Activated naive CD4-positive, alpha-beta T cell treated with anti-CD3 and anti-CD28 coated beads, Interleukin-2, amount 50 U/mL, for 16 hours (primary cell): ENCODE data around the gene GABRA5.
"Not testable (repeated sequence)": the region's sequence is repeated elsewhere in the genome, so short reads cannot be mapped to it uniquely, and the experiment has no call there.

ENCODE experiments used
- DNase-seq: peaks from one replicate; pipeline ENCODE4 v3.0.0-alpha.2; 2020

The GABRA5 gene

GRCh38 chr15:26879706-26880105 is 12.8 kb downstream of the GABRA5 start:
- DNase-seq: no peak

GRCh38 chr15:26882112-26882511 is 15.2 kb downstream of the GABRA5 start:
- no peak for DNase-seq

- no peak for DNase-seq
Observed at GRCh38 chr15:26882616-26883365, 15.9 kb downstream of the GABRA5 start.

GRCh38 chr15:26883466-26883865 is 16.6 kb downstream of the GABRA5 start:
- DNase-seq: no peak

GRCh38 chr15:26886566-26886965 is 19.7 kb downstream of the GABRA5 start:
- no peak for DNase-seq

- no peak for DNase-seq
Observed at GRCh38 chr15:26887926-26888666, 21.2 kb downstream of the GABRA5 start.

- no peak for DNase-seq
Observed at GRCh38 chr15:26888761-26889160, 21.9 kb downstream of the GABRA5 start.

- DNase-seq: peak; percentile 30
Observed at GRCh38 chr15:26889298-26889898, 22.5 kb downstream of the GABRA5 start.

- DNase-seq: no peak
Observed at GRCh38 chr15:26890451-26890850, 23.6 kb downstream of the GABRA5 start.

- DNase-seq: no peak
Observed at GRCh38 chr15:26890988-26891387, 24.1 kb downstream of the GABRA5 start.

GRCh38 chr15:26891448-26892181 is 24.8 kb downstream of the GABRA5 start:
- DNase-seq: no peak

- DNase-seq: no peak
Observed at GRCh38 chr15:26892182-26892518, 25.3 kb downstream of the GABRA5 start.

GRCh38 chr15:26892678-26893077 is 25.8 kb downstream of the GABRA5 start:
- no peak for DNase-seq

- no peak for DNase-seq
Observed at GRCh38 chr15:26893351-26894065, 26.6 kb downstream of the GABRA5 start.

GRCh38 chr15:26894181-26894580 is 27.3 kb downstream of the GABRA5 start:
- DNase-seq: no peak

- DNase-seq: not testable (repeated sequence)
Observed at GRCh38 chr15:26895346-26895745, 28.5 kb downstream of the GABRA5 start.

GRCh38 chr15:26899658-26900057 is 32.8 kb downstream of the GABRA5 start:
- no peak for DNase-seq

- no peak for DNase-seq
Observed at GRCh38 chr15:26901041-26901440, 34.2 kb downstream of the GABRA5 start.

GRCh38 chr15:26910715-26911114 is 43.9 kb downstream of the GABRA5 start:
- DNase-seq: no peak

GRCh38 chr15:26921433-26921832 is 54.6 kb downstream of the GABRA5 start:
- no peak for DNase-seq

- no peak for DNase-seq
Observed at GRCh38 chr15:26926081-26926480, 59.2 kb downstream of the GABRA5 start.

GRCh38 chr15:26928051-26928450 is 61.2 kb downstream of the GABRA5 start:
- DNase-seq: no peak

- no peak for DNase-seq
Observed at GRCh38 chr15:26929588-26929987, 62.7 kb downstream of the GABRA5 start.
